Progenitor cell of endocrine pancreas (in vitro differentiated cells): ENCODE results near the gene B4GALT7. TPM values are rescaled to one million over a fixed set of nuclear protein-coding genes. Genes with fewer than 3 reads are reported as not detected.

ENCODE experiments used
- DNase-seq: peaks from one replicate; pipeline ENCODE4 v3.0.0; 2021; ENCODE audit warnings: low spot score; ENCODE audit not compliant: unreplicated experiment
- H3K27ac Mint-ChIP-seq: 2 replicates; pipeline ENCODE4 v1.8.0; 2021; ENCODE audit warnings: mild to moderate bottlenecking, moderate library complexity, mixed read lengths
- H3K27me3 Mint-ChIP-seq: 2 replicates; pipeline ENCODE4 v1.8.0; 2021; ENCODE audit warnings: mixed read lengths
- H3K36me3 Mint-ChIP-seq: 2 replicates; pipeline ENCODE4 v1.8.0; 2022; ENCODE audit warnings: mixed read lengths; ENCODE audit not compliant: insufficient read depth
- H3K4me1 Mint-ChIP-seq: 2 replicates; pipeline ENCODE4 v1.8.0; 2021; ENCODE audit warnings: low read depth, mixed read lengths
- H3K4me3 Mint-ChIP-seq: 2 replicates; pipeline ENCODE4 v1.8.0; 2021; ENCODE audit warnings: low read depth, mild to moderate bottlenecking, moderate library complexity, mixed read lengths
- H3K9me3 Mint-ChIP-seq: 2 replicates; pipeline ENCODE4 v1.8.0; 2021; ENCODE audit warnings: low read depth, mixed read lengths
- CTCF ChIP-seq: fragments of 200-600 bp; sonication (generic); IDR thresholded peaks from one replicate; pipeline ENCODE4 v1.5.0; 2021; ENCODE audit warnings: antibody characterized with exemption, mild to moderate bottlenecking; ENCODE audit not compliant: unreplicated experiment
- total RNA-seq: library from RNA; stranded (reverse); gene quantifications from 2 replicates; pipeline ENCODE4 v1.2.1, GENCODE V29; 2021

B4GALT7 gene
- total RNA-seq, 1 donor from 2014 or later: 38.8 TPM

GRCh38 chr5:177598477-177598876, 1.5 kb upstream of the B4GALT7 start:
- Mint-ChIP-seq H3K27me3 (no peaks in the 10 kb centered on the region), H3K4me1 (peaks cover 15% of the 10 kb centered on the region), H3K27ac (no peak overlapping the region), H3K9me3 (no peaks in the 10 kb centered on the region), H3K4me3 (peak overlapping the region; percentile 69), H3K36me3 (peaks cover 12% of the 10 kb centered on the region)
- DNase-seq: no peak
- TF ChIP-seq CTCF: no peak

GRCh38 chr5:177600508-177601018, 631 bp downstream of the B4GALT7 start:
- Mint-ChIP-seq H3K27me3 (no peaks in the 10 kb centered on the region), H3K9me3 (no peaks in the 10 kb centered on the region), H3K27ac (peak overlapping the region; percentile 86), H3K4me1 (peaks cover 15% of the 10 kb centered on the region), H3K36me3 (peaks cover 14% of the 10 kb centered on the region), H3K4me3 (peak overlapping the region; percentile 84)
- DNase-seq: no peak
- no peak for TF ChIP-seq CTCF

- DNase-seq: no peak
- H3K27ac Mint-ChIP-seq: peak overlapping the region; percentile 86
- peaks cover 15% of the 10 kb centered on the region for H3K4me1 Mint-ChIP-seq
- no peaks in the 10 kb centered on the region for H3K27me3 Mint-ChIP-seq
- no peak for TF ChIP-seq CTCF
- no peaks in the 10 kb centered on the region for H3K9me3 Mint-ChIP-seq
- peaks cover 9% of the 10 kb centered on the region for H3K36me3 Mint-ChIP-seq
- peak overlapping the region; percentile 84 for H3K4me3 Mint-ChIP-seq
Observed at GRCh38 chr5:177601126-177601525, 1.2 kb downstream of the B4GALT7 start.

GRCh38 chr5:177601577-177602457, 1.9 kb downstream of the B4GALT7 start:
- Mint-ChIP-seq H3K9me3 (no peaks in the 10 kb centered on the region), H3K27ac (no peak overlapping the region), H3K4me3 (peak overlapping the region; percentile 84), H3K4me1 (peaks cover 15% of the 10 kb centered on the region), H3K27me3 (no peaks in the 10 kb centered on the region), H3K36me3 (peaks cover 4% of the 10 kb centered on the region)
- peak; percentile 14 for TF ChIP-seq CTCF
- no peak for DNase-seq

- peaks cover 17% of the 10 kb centered on the region for H3K4me1 Mint-ChIP-seq
- H3K36me3 Mint-ChIP-seq: peaks cover 4% of the 10 kb centered on the region
- no peak overlapping the region for H3K27ac Mint-ChIP-seq
- DNase-seq: no peak
- no peaks in the 10 kb centered on the region for H3K27me3 Mint-ChIP-seq
- no peak overlapping the region for H3K4me3 Mint-ChIP-seq
- no peaks in the 10 kb centered on the region for H3K9me3 Mint-ChIP-seq
- TF ChIP-seq CTCF: no peak
Observed at GRCh38 chr5:177602458-177602830, 2.5 kb downstream of the B4GALT7 start.
